Measurements from ENCODE around the gene ORC6.

The ORC6 gene

DNA sequence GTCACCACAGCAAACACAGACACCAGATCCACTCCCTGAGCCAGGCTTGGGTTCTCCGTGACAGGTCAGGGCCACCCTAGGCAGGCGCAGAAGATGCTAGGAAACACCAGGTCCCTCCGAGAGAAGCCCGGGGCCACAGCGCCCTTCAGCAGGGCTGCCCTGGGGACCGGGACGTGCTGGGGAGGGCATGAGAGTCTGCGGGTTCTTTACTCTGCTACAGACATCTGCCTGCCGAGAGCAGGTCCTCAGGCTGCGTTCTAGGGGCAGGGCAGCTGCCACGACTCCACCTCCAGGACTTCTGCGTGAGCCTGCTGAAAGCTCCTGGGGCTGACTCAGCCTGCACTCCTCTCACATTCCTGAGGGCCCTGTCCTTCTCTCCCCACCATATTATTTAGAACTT lies 47.2 kb downstream of the ORC6 start:
- H3K27ac ChIP-seq: no peak overlapping the region
- TF ChIP-seq, protein P1, sequence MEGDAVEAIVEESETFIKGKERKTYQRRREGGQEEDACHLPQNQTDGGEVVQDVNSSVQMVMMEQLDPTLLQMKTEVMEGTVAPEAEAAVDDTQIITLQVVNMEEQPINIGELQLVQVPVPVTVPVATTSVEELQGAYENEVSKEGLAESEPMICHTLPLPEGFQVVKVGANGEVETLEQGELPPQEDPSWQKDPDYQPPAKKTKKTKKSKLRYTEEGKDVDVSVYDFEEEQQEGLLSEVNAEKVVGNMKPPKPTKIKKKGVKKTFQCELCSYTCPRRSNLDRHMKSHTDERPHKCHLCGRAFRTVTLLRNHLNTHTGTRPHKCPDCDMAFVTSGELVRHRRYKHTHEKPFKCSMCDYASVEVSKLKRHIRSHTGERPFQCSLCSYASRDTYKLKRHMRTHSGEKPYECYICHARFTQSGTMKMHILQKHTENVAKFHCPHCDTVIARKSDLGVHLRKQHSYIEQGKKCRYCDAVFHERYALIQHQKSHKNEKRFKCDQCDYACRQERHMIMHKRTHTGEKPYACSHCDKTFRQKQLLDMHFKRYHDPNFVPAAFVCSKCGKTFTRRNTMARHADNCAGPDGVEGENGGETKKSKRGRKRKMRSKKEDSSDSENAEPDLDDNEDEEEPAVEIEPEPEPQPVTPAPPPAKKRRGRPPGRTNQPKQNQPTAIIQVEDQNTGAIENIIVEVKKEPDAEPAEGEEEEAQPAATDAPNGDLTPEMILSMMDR (conservative IDR thresholded peaks at IDR 0.05; ENCODE audit: low read depth): no peak
- no peak for DNase-seq (ENCODE audit: low spot score)
- POLR2A ChIA-PET (ENCODE audit: low non-redundant PET): no interaction called here
- CTCF ChIA-PET: no interaction called here

DNA sequence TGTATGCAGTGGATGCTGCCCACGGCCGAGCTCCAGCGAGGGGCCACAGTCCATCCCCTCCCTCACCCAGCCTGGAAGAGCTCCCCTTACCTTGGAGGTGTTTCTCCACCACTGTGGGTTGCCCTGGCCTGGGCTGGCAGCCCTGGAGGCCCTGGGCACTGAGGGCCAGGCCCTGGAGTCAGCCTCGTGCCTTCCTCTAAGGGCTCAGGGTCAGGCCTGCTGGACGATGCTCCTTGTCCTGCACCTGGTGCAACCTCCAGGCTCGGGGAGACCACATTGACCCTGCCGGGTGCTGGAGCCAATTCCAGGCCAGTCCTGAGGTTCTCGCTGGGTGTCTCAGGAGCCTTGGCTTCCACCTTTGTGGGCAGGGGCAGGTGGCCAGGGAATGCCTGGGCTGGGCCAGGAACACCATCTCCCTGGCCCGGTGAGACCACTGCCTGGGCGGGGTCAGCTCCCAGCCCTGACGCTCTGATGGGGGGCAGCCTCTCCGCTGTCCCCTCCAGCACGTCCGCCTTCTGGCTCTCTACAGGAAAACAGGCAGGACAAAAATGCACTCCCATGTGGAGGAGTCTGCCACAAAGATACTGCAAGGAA lies 48.3 kb downstream of the ORC6 start:
- CTCF ChIA-PET: interaction anchor here (0.5 kb wide), 1 partner anchor 61 kb away, joined by 3 read pairs; no protein-coding TSS in a partner anchor
- TF ChIP-seq, protein P1 (conservative IDR thresholded peaks at IDR 0.05; ENCODE audit: low read depth): no peak
- H3K27ac ChIP-seq: no peak overlapping the region
- POLR2A ChIA-PET (ENCODE audit: low non-redundant PET): no interaction called here
- no peak for DNase-seq (ENCODE audit: low spot score)

DNA sequence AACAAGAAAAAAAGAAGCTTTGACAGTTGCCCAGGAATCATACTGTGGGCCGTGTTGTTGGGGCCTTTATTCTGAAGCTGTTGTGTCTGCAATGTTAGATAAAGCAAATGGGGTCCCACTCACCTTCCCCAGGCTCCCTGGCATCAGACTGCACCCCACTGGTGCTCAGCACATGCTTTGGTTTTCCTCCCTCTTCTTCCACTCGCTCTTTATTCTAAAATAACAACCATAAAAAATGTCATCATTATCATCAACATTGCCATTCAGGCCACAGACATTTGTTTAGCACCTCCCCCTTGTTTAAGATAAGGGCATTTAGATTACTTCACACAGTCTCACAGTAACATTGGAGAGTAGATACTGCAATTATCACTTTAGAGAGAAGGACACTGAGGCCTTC lies 50.5 kb downstream of the ORC6 start:
- H3K27ac ChIP-seq: no peak overlapping the region
- POLR2A ChIA-PET (ENCODE audit: low non-redundant PET): no interaction called here
- DNase-seq (ENCODE audit: low spot score): no peak
- TF ChIP-seq, protein P1 (conservative IDR thresholded peaks at IDR 0.05; ENCODE audit: low read depth): no peak
- CTCF ChIA-PET: no interaction called here

DNA sequence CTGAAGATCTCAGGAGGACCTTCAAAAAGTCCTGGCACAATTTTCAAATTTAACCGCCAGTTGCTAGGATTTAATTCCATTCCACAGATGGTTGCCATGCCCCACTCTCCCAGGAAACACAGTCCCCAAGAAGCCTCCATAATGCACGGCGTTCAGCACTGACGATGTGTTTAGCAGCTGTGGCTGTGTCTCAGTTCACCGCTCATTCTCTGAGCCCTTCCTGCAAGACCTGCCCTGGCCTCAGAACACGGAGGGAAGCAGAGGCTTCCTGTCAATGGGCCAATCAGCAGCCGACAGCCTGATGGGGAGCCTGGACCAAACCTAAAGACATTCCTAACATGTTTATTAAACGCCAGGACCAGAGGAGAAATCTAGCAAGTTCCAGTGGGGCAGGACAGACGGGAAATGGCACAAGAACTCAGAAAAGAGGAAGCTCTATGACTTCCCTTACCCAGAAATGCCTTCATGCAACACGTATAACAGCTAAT lies 53.8 kb downstream of the ORC6 start:
- ChIA-PET CTCF (no interaction called here), POLR2A (ENCODE audit: low non-redundant PET) (no interaction called here)
- DNase-seq (ENCODE audit: low spot score): no peak

DNA sequence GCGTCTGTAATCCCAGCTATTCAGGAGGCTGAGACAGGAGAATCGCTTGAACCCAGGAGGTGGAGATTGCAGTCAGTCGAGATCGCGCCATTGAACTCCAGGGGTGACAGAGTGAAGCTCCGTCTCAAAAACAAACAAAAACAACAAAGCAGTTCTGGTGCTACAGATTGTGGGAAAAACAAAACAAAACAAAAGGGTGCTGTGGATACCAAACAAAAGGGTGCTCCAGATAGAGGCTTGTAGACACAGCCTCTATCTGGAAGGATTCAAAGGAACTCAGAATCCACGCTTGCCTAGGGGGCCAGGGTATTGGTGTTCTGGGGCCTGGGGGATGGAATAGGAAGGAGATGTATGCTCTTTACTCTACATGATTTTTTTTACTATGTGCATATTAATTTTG lies 56.2 kb downstream of the ORC6 start:
- no peak for DNase-seq (ENCODE audit: low spot score)
- TF ChIP-seq, protein P1 (conservative IDR thresholded peaks at IDR 0.05; ENCODE audit: low read depth): no peak
- CTCF ChIA-PET: interaction anchor here (0.5 kb wide), 1 partner anchor 34 kb away, joined by 3 read pairs; no protein-coding TSS in a partner anchor
- no peak overlapping the region for H3K27ac ChIP-seq
- POLR2A ChIA-PET (ENCODE audit: low non-redundant PET): no interaction called here

More for the DNA sequence above, 53.8 kb downstream of the ORC6 start:
- no peak overlapping the region for H3K27ac ChIP-seq
- TF ChIP-seq, protein P1 (conservative IDR thresholded peaks at IDR 0.05; ENCODE audit: low read depth): no peak

DNA sequence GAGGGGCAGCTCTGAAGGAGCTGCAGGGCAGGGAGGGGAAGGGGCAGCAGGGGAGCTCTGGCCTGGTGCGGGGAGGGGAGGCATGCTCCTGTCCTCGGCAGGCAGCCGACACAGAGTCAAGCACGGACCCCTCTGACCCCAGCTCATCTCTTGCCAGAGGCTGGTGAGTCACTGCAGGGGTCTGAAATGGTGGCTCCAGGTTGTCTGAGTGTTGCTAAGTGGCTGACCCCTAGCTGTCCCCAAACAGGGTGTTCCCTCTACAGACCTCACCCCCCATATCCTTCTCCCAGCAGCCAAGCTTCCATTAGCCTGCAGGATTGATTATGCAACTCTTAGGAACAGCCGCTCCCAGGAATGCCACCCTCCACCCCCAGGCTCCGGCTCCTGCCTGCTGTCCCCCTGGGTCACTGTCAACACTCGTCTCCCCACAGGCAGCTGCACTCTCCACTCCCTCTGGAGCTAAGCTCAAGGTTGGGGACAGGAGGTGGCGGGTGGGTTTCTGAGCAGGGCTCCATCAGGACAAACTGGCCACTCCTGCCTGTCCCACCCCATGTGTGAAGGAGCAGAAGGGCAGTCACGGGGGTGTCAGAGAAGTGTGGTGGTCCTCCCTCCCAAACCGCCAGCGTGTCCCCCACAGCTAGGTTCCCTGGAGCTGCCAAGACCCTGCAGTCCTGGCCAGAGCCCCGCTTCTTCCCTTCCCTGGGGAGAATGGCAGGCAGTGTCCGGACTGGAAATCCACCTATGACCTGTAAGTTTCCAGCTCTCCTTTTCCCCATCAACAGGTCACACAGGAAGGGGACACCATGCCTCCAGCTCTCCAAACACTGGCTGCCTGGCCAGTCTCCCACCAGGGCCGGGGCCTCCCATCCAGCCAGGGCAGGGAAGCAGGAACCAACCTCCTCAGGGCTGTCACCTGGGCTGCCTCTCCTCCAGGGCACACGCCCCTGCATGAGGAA lies 57.6 kb downstream of the ORC6 start:
- H3K27ac ChIP-seq: no peak overlapping the region
- no peak for DNase-seq (ENCODE audit: low spot score)
- TF ChIP-seq, protein P1 (conservative IDR thresholded peaks at IDR 0.05; ENCODE audit: low read depth): no peak
- POLR2A ChIA-PET (ENCODE audit: low non-redundant PET): no interaction called here
- CTCF ChIA-PET: no interaction called here
